Measurements from ENCODE around the gene VDAC2. TPM values are rescaled to one million over a fixed set of nuclear protein-coding genes. Genes with fewer than 3 reads are reported as not detected.
"Not testable (repeated sequence)": the region's sequence is repeated elsewhere in the genome, so short reads cannot be mapped to it uniquely, and the experiment has no call there.

VDAC2 gene
- total RNA-seq, 4 donors from 2014 or later = 118 to 152 (median 138) TPM

GRCh38 chr10:75186310-75186709 is 24.3 kb upstream of the VDAC2 start:
- TF ChIP-seq CTCF (IDR thresholded peaks at IDR 0.05) = no peak
- no peak for DNase-seq
- Histone ChIP-seq H3K9me3 (no peaks in the 10 kb centered on the region), H3K27me3 (no peaks in the 10 kb centered on the region), H3K4me1 (peaks cover 0 to 11% (median 0%) of the 10 kb centered on the region in 4 donors), H3K27ac (no peak overlapping the region), H3K36me3 (no peaks in the 10 kb centered on the region), H3K4me3 (no peak overlapping the region)

GRCh38 chr10:75187961-75188426 is 22.6 kb upstream of the VDAC2 start:
- DNase-seq = peak; percentile 37 to 80 (median 59)
- H3K27ac ChIP-seq = peak overlapping the region in 1 of 4 donors; percentile 41
- no peak overlapping the region for H3K4me3 ChIP-seq
- H3K27me3 ChIP-seq = no peaks in the 10 kb centered on the region
- TF ChIP-seq CTCF (IDR thresholded peaks at IDR 0.05) (peak; percentile 25 to 89 (median 78)), POLR2A (IDR thresholded peaks at IDR 0.05) (no peak)
- no peaks in the 10 kb centered on the region for H3K36me3 ChIP-seq
- H3K4me1 ChIP-seq = peaks cover 0 to 28% (median 0%) of the 10 kb centered on the region in 4 donors
- H3K9me3 ChIP-seq = no peaks in the 10 kb centered on the region

- not testable (repeated sequence) for H3K27me3 ChIP-seq, H3K4me3 ChIP-seq, H3K9me3 ChIP-seq, H3K36me3 ChIP-seq
- peaks cover 0 to 32% (median 0%) of the 10 kb centered on the region in 4 donors for H3K4me1 ChIP-seq
- DNase-seq = peak in 1 of 3 donors; percentile 37
- H3K27ac ChIP-seq = peak overlapping the region in 1 of 4 donors; percentile 41
These were observed 22.1 kb upstream of the VDAC2 start for GRCh38 chr10:75188522-75188921.

- TF ChIP-seq CTCF (IDR thresholded peaks at IDR 0.05) (no peak), POLR2A (IDR thresholded peaks at IDR 0.05) (no peak)
- peaks cover 0 to 32% (median 0%) of the 10 kb centered on the region in 4 donors for H3K4me1 ChIP-seq
- H3K27ac ChIP-seq = no peak overlapping the region
These were observed 21.1 kb upstream of the VDAC2 start for GRCh38 chr10:75189266-75190096.

GRCh38 chr10:75191821-75192568 is 18.6 kb upstream of the VDAC2 start:
- Histone ChIP-seq H3K36me3 (no peaks in the 10 kb centered on the region), H3K4me1 (peaks cover 0 to 25% (median 0%) of the 10 kb centered on the region in 4 donors), H3K27ac (peak overlapping the region; percentile 14 to 67 (median 41)), H3K4me3 (no peak overlapping the region), H3K9me3 (no peaks in the 10 kb centered on the region), H3K27me3 (no peaks in the 10 kb centered on the region)
- peak in 2 of 3 donors; percentile 71 to 78 for DNase-seq
- TF ChIP-seq POLR2A (IDR thresholded peaks at IDR 0.05) = no peak
- peak in 1 of 6 experiments; percentile 19 for TF ChIP-seq CTCF (IDR thresholded peaks at IDR 0.05)

More at GRCh38 chr10:75189266-75190096, 21.1 kb upstream of the VDAC2 start:
- peak in 1 of 3 donors; percentile 38 for DNase-seq
- H3K36me3 ChIP-seq = no peaks in the 10 kb centered on the region
- no peaks in the 10 kb centered on the region for H3K9me3 ChIP-seq
- H3K4me3 ChIP-seq = no peak overlapping the region
- H3K27me3 ChIP-seq = no peaks in the 10 kb centered on the region

GRCh38 chr10:75194625-75195024 is 16.0 kb upstream of the VDAC2 start:
- not testable (repeated sequence) for H3K36me3 ChIP-seq, H3K27me3 ChIP-seq, H3K9me3 ChIP-seq, H3K4me3 ChIP-seq, DNase-seq
- peaks cover 0 to 22% (median 0%) of the 10 kb centered on the region in 4 donors for H3K4me1 ChIP-seq
- peak overlapping the region in 2 of 4 donors; percentile 41 to 48 for H3K27ac ChIP-seq

Data from Peyer's patch (tissue), 4 donors.